Glutamatergic neuron (in vitro differentiated cells): ENCODE measurements around the gene HDAC4. TPM values are rescaled to one million over a fixed set of nuclear protein-coding genes. Genes with fewer than 3 reads are reported as not detected.

ENCODE experiments used
- DNase-seq: peaks from one replicate; pipeline ENCODE4 v3.0.0; 2022
- H3K27ac Mint-ChIP-seq: one replicate; pipeline ENCODE4 v1.8.0; 2020; ENCODE audit warnings: mild to moderate bottlenecking, mixed read lengths, inconsistent platforms; ENCODE audit not compliant: unreplicated experiment
- H3K27me3 Mint-ChIP-seq: one replicate; pipeline ENCODE4 v1.8.0; 2020; ENCODE audit warnings: mild to moderate bottlenecking, moderate library complexity, mixed read lengths, inconsistent platforms; ENCODE audit not compliant: unreplicated experiment
- H3K36me3 Mint-ChIP-seq: one replicate; pipeline ENCODE4 v1.8.0; 2020; ENCODE audit warnings: mild to moderate bottlenecking, mixed read lengths, inconsistent platforms; ENCODE audit not compliant: unreplicated experiment
- H3K4me1 Mint-ChIP-seq: one replicate; pipeline ENCODE4 v1.8.0; 2020; ENCODE audit warnings: mild to moderate bottlenecking, low read depth, mixed read lengths, inconsistent platforms; ENCODE audit not compliant: unreplicated experiment
- H3K4me3 Mint-ChIP-seq: one replicate; pipeline ENCODE4 v1.8.0; 2020; ENCODE audit warnings: mild to moderate bottlenecking, mixed read lengths, inconsistent platforms; ENCODE audit not compliant: unreplicated experiment
- H3K9me3 Mint-ChIP-seq: one replicate; pipeline ENCODE4 v1.8.0; 2020; ENCODE audit warnings: mild to moderate bottlenecking, moderate library complexity, mixed read lengths, inconsistent platforms; ENCODE audit not compliant: unreplicated experiment
- total RNA-seq: library from RNA; stranded (reverse); fragmentation: NEBNext Ultra II Directional; extraction: Animal tissue kit (Norgen Biotek cat#: 25700); gene quantifications from one replicate; pipeline ENCODE4 v1.2.1, GENCODE V29; 2021; ENCODE audit not compliant: unreplicated experiment
- TF ChIP-seq, protein P1 (sequence below): fragments of 200-600 bp; sonication (generic); IDR thresholded peaks from one replicate; pipeline ENCODE4 v1.5.0; 2021; ENCODE audit not compliant: partially characterized antibody, unreplicated experiment

HDAC4 gene
- total RNA-seq, 1 donor from 2014 or later = 90.6 TPM

DNA sequence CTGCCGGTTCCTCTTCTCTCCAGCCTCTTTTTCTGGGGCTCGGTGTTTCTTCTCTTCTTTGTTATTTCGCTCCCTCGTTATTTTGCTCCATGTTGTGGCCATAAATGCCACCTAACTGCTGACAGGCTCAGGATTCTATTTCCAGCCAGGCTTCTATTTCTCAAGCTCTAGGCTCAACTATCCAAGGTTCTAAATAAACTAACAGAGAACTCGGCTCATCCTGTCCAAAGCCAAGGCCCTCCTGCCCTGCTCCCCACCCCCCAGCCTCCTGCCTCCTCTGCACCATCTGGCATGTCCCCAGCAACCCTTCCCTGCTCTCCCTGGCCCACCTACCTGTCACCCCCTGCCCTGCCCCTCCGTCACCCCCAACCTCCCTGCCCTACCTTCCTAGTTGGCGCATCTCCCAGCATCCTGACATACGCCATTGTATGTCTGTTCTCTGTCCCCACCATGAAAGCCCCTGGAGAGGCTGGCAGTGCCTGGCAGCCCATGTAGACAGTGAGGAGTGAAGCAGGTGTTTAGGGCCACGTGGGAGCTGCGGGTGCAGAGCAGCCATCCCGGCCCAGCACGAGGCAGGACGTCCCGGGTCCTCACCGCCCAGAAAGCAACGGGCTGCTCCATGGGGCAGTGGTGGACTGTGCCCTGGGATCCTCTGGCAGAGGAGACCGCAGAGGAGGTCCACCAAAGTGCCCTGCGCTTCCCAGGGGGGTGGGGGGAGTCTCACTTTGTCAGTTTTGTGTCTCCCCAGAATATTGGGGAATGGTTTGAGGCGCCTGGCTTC lies 366.1 kb downstream of the HDAC4 start:
- Mint-ChIP-seq H3K4me3 (no peak overlapping the region), H3K27ac (no peak overlapping the region), H3K4me1 (no peaks in the 10 kb centered on the region), H3K36me3 (peaks cover 3% of the 10 kb centered on the region), H3K27me3 (peaks cover 2% of the 10 kb centered on the region), H3K9me3 (peaks cover 6% of the 10 kb centered on the region)
- no peak for DNase-seq
- TF ChIP-seq, protein P1, sequence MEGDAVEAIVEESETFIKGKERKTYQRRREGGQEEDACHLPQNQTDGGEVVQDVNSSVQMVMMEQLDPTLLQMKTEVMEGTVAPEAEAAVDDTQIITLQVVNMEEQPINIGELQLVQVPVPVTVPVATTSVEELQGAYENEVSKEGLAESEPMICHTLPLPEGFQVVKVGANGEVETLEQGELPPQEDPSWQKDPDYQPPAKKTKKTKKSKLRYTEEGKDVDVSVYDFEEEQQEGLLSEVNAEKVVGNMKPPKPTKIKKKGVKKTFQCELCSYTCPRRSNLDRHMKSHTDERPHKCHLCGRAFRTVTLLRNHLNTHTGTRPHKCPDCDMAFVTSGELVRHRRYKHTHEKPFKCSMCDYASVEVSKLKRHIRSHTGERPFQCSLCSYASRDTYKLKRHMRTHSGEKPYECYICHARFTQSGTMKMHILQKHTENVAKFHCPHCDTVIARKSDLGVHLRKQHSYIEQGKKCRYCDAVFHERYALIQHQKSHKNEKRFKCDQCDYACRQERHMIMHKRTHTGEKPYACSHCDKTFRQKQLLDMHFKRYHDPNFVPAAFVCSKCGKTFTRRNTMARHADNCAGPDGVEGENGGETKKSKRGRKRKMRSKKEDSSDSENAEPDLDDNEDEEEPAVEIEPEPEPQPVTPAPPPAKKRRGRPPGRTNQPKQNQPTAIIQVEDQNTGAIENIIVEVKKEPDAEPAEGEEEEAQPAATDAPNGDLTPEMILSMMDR = no peak

DNA sequence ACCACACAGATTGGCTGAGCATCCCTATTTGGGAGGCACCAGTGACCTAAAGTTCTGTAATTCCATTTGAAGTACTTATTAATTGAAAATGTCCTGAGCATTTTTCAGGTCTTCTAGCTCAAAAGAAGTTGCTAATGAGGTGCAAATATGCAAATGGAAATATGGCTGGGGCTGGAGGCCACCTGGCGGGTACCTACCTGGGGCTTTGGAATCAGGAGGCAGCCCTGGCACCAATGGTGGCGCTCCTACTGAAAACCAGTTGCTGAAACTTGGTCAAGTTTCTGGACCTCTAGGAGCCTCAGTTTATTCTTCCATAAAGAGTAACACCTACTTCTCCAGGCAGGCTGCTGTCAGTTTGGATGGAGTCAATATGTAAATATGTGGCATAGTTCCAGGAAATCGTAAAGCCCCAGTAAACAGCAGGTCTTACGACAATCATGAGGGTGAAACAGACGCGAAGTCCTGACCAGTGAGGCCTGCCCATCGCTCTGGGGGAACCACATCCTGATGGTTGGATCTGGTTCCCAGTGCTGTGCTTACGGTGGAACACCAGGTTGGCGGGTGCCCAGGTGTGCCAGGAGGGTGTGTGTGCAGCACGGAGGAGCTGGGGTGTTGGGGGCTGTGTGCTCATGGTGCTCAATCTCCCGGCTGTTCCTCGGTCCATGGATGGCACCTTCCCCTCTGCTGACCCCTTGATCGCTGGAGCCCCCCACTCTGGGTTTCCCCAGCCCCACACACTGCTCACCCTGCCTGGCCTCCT lies 366.8 kb downstream of the HDAC4 start:
- no peak for DNase-seq
- no peak overlapping the region for H3K27ac Mint-ChIP-seq
- H3K4me3 Mint-ChIP-seq = no peak overlapping the region
- H3K9me3 Mint-ChIP-seq = no peaks in the 10 kb centered on the region
- H3K36me3 Mint-ChIP-seq = peaks cover under 1% of the 10 kb centered on the region
- TF ChIP-seq, protein P1 = no peak
- H3K4me1 Mint-ChIP-seq = no peaks in the 10 kb centered on the region
- H3K27me3 Mint-ChIP-seq = peaks cover 2% of the 10 kb centered on the region

DNA sequence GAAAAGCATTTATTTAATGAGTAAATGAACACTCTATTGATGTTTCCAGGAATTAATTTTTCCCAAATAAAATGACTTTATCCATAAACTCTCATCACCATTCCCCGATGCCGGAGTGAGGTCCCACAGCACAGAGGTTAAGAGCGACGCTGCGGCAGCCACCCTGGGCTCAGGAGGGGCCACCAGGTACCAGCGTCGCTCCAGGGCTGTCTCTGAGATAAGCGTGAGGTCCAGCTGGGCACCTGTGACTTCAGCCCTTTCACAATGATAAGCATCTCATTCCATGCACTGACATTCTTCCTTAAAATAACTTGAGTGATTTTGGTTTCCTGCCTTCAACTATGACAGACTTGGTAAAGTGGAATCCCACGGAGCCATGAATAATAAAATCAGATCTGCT lies 370.9 kb downstream of the HDAC4 start:
- no peaks in the 10 kb centered on the region for H3K4me1 Mint-ChIP-seq
- DNase-seq = no peak
- H3K27me3 Mint-ChIP-seq = no peaks in the 10 kb centered on the region

DNA sequence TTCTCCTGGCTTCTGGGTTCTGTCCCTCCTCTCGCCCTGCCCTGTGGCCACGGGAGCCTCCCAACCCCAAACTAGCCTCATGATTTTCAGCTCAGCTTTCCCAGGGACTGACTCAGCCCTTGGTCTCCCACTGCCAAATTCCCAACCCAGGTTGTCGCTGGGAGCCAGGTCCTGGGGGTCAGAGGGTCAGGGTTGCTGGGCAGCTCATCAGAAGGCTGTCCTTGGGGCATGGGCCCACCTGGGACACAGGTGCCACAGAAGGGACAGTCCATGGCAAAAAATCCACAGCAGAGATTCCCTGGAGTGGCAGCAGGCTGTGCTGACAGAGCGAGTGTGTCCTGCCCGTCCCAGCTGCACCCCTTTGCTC lies 372.6 kb downstream of the HDAC4 start:
- H3K4me1 Mint-ChIP-seq = no peaks in the 10 kb centered on the region
- H3K36me3 Mint-ChIP-seq = no peaks in the 10 kb centered on the region
- no peak for DNase-seq
- TF ChIP-seq, protein P1 = no peak
- H3K27ac Mint-ChIP-seq = no peak overlapping the region
- no peaks in the 10 kb centered on the region for H3K27me3 Mint-ChIP-seq
- no peak overlapping the region for H3K4me3 Mint-ChIP-seq
- H3K9me3 Mint-ChIP-seq = no peaks in the 10 kb centered on the region

More for the DNA sequence above, 370.9 kb downstream of the HDAC4 start:
- Mint-ChIP-seq H3K36me3 (no peaks in the 10 kb centered on the region), H3K9me3 (no peaks in the 10 kb centered on the region), H3K4me3 (no peak overlapping the region), H3K27ac (no peak overlapping the region)
- TF ChIP-seq, protein P1 = no peak
